Measurements from ENCODE around the gene R3HDM4. TPM values are rescaled to one million over a fixed set of nuclear protein-coding genes. Genes with fewer than 3 reads are reported as not detected.

The R3HDM4 gene
- total RNA-seq, 2 donors from 2014 or later: 37.6 to 42.4 TPM

DNA sequence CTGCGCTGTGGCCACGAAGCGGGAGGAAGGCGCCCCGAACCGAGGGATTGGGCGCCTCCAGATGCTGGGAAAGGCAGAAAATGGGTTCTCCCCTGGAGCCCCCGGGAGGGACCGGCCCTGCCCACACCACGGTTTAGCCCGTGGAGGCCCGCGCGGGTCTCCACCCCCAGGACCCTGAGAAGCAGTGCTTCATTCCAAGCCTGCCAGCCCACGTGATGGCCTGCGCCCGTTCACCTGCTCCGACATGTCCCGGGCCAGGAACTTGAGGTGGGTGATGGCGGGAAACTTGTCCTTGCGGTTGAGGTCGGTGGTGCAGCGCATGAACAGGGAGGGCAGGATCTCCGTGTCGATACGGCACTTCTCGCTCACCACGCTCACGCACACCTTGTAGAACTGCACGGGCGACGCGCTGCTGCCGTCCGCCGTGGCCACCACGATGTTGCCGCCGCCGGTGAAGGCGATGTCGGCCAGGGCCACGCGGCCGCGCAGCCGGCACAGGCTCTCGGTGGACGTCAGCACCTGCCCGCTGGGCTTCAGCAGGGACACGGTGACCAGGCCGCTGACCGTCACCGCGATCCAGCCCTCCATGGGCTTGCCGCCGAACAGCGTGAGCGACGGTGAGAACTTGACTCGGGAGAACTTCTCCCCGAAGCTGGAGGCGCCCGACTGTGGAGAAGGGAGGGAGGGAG is 27.3 kb downstream of the R3HDM4 start:
- Histone ChIP-seq H3K36me3 (peaks cover 67% of the 10 kb centered on the region), H3K9me3 (no peaks in the 10 kb centered on the region), H3K27ac (no peak overlapping the region), H3K4me1 (ENCODE audit: control insufficient read depth in 1 of 2, low read depth in 2 of 2) (no peaks in the 10 kb centered on the region), H3K4me3 (no peak overlapping the region), H3K27me3 (replicated peaks; ENCODE audit: insufficient read depth) (no peaks in the 10 kb centered on the region)
- TF ChIP-seq, protein P1, sequence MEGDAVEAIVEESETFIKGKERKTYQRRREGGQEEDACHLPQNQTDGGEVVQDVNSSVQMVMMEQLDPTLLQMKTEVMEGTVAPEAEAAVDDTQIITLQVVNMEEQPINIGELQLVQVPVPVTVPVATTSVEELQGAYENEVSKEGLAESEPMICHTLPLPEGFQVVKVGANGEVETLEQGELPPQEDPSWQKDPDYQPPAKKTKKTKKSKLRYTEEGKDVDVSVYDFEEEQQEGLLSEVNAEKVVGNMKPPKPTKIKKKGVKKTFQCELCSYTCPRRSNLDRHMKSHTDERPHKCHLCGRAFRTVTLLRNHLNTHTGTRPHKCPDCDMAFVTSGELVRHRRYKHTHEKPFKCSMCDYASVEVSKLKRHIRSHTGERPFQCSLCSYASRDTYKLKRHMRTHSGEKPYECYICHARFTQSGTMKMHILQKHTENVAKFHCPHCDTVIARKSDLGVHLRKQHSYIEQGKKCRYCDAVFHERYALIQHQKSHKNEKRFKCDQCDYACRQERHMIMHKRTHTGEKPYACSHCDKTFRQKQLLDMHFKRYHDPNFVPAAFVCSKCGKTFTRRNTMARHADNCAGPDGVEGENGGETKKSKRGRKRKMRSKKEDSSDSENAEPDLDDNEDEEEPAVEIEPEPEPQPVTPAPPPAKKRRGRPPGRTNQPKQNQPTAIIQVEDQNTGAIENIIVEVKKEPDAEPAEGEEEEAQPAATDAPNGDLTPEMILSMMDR (IDR thresholded peaks at IDR 0.05): no peak
- DNase-seq (ENCODE audit: low spot score): no peak
- no peak for ATAC-seq (ENCODE audit: insufficient number of reproducible peaks, low FRiP score, low read depth)

DNA sequence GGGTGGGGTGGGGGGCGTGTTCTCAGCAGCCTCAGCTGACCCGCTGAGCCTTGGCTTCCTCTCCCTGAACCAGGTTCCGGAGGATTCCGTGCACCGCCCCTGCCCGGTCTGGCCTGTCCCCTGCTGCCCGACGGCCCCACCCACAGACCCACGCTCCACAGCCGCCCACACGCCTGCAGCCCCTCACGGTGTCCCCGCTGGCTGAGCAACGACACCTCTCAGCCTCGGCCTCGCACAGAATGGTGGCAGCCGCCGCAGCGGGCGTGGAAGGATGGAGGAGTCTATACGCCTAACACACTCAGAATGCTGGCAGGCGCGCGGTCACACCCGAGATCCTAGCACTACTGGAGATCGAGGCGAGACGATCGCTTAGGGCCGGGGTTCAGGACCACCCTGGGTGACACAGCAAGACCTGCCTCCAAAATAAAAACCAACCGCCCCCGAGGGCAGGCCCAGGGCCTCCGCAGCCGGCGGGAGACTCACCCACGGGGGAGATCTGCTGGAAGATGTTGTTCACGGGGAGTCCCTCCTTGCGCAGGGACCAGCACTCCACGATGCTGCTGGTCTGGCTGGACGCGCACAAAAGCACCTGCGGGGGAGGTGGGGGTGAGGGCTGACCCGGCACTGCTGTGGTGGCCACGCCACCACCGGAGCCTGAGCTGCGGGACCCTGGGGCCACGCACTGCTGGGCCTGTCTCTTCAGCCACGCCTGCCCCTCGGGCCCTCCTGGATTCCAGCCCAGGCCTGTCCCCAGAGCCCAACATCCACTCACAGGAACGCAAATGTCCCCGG is 28.4 kb downstream of the R3HDM4 start:
- no peak overlapping the region for H3K4me3 ChIP-seq
- TF ChIP-seq, protein P1 (IDR thresholded peaks at IDR 0.05): no peak
- no peak overlapping the region for H3K27ac ChIP-seq
- ATAC-seq (ENCODE audit: insufficient number of reproducible peaks, low FRiP score, low read depth) (no peak), DNase-seq (ENCODE audit: low spot score) (no peak)
- no peaks in the 10 kb centered on the region for H3K4me1 ChIP-seq (ENCODE audit: control insufficient read depth in 1 of 2, low read depth in 2 of 2)
- peaks cover 69% of the 10 kb centered on the region for H3K36me3 ChIP-seq
- no peaks in the 10 kb centered on the region for H3K27me3 ChIP-seq (replicated peaks; ENCODE audit: insufficient read depth)
- no peaks in the 10 kb centered on the region for H3K9me3 ChIP-seq

DNA sequence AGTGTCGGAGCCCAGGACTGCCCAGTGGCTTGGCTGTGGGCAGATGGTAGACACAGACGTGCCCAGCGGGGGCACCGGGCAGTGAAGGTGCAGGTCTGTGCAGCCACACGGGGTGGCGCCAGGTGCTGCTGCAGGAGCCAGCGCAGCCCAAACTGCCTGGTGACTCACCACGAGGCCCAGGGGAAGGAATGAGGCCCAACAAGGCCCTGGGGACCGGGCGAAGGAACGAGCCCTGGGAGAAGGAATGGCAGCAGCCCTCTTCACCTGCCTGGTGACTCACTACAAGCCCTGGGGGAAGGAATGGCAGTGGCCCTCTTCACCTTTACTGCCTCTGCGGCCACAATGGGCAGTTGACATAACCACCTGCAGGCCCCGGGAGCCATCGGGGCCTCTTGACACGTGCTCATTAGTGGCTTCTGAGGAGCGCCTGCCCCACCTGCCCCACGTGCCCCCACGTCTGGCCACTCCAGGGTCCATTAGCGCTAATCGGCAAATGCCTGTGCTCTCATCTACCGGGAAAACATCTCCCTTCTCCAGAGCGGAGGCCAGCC is 29.3 kb downstream of the R3HDM4 start:
- Histone ChIP-seq H3K4me1 (ENCODE audit: control insufficient read depth in 1 of 2, low read depth in 2 of 2) (no peaks in the 10 kb centered on the region), H3K9me3 (no peaks in the 10 kb centered on the region), H3K4me3 (no peak overlapping the region), H3K27me3 (replicated peaks; ENCODE audit: insufficient read depth) (no peaks in the 10 kb centered on the region), H3K36me3 (peaks cover 66% of the 10 kb centered on the region), H3K27ac (no peak overlapping the region)
- no peak for DNase-seq (ENCODE audit: low spot score)
- ATAC-seq (ENCODE audit: insufficient number of reproducible peaks, low FRiP score, low read depth): peak; percentile 19
- TF ChIP-seq, protein P1 (IDR thresholded peaks at IDR 0.05): no peak

DNA sequence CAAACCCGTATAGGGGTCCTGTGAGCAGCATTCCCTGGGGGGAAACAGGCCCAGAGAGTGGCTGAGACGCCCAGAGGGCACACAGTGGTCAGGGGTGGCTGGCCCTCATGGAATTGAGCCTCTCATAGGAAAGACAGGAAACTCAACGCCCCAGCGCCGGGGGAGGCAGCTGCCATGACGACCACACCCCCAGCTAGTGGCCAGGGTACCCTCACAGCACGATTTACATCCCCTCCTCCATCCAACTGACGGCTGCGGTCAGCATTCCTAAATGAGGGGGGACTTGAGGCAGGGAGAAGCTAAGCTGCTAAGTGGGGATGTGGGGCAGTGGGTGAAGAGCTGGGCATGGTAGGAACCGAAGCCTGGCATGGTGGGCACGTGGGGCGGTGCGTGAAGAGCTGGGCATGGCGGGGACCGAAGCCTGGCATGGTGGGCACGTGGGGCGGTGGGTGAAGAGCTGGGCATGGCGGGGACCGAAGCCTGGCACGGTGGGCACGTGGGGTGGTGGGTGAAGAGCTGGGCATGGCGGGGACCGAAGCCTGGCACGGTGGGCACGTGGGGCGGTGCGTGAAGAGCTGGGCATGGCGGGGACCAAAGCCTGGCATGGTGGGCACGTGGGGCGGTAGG is 30.0 kb downstream of the R3HDM4 start:
- no peaks in the 10 kb centered on the region for H3K9me3 ChIP-seq
- H3K4me3 ChIP-seq: no peak overlapping the region
- no peak for DNase-seq (ENCODE audit: low spot score)
- no peaks in the 10 kb centered on the region for H3K4me1 ChIP-seq (ENCODE audit: control insufficient read depth in 1 of 2, low read depth in 2 of 2)
- TF ChIP-seq, protein P1 (IDR thresholded peaks at IDR 0.05): no peak
- H3K27ac ChIP-seq: no peak overlapping the region
- H3K36me3 ChIP-seq: peaks cover 66% of the 10 kb centered on the region
- H3K27me3 ChIP-seq (replicated peaks; ENCODE audit: insufficient read depth): no peaks in the 10 kb centered on the region
- ATAC-seq (ENCODE audit: insufficient number of reproducible peaks, low FRiP score, low read depth): no peak
